Panc1 (cell line): ENCODE data around the gene MAN1A1. TPM values are rescaled to one million over a fixed set of nuclear protein-coding genes. Genes with fewer than 3 reads are reported as not detected.

Experiments
- ATAC-seq: fragments of 200-7000 bp; cut with Tn5 transposase; 2 replicates; pipeline ENCODE4 v1.9.1; 2020; ENCODE audit warnings: mild to moderate bottlenecking, moderate library complexity
- BruUV-seq: library from RNA; stranded (reverse); fragments of 400-500 nt; replicated peaks from 2 replicates; lab custom pipeline; 2021; lab: Mats Ljungman, UMichigan
- CTCF ChIA-PET: fragments of 300-600 bp; sonication (Branson Sonifier 250); formaldehyde crosslinking; loops from one replicate; lab custom pipeline; 2022; ENCODE audit warnings: antibody characterized with exemption; lab: Charles Lee
- POLR2A ChIA-PET: fragments of 300-600 bp; sonication (Branson Sonifier 250); formaldehyde crosslinking; loops from one replicate; lab custom pipeline; 2022; ENCODE audit warnings: antibody characterized with exemption; lab: Charles Lee
- DNase-seq: peaks from one replicate; pipeline ENCODE4 v3.0.0-alpha.2; 2010; ENCODE audit warnings: low read depth, low spot score
- H3K27ac ChIP-seq: 2 replicates; pipeline ENCODE4 v1.5.1; 2011; ENCODE audit warnings: mild to moderate bottlenecking, low read length, inconsistent platforms
- H3K27me3 ChIP-seq: fragments of 200-500 bp; sonication (Bioruptor generic); 2 replicates; pipeline ENCODE4 v1.6.0; 2014; ENCODE audit warnings: low read length, inconsistent platforms; ENCODE audit not compliant: control insufficient read depth, insufficient read depth
- H3K36me3 ChIP-seq: fragments of 200-500 bp; sonication (Bioruptor generic); 2 replicates; pipeline ENCODE4 v1.5.1; 2014; ENCODE audit warnings: inconsistent platforms, mild to moderate bottlenecking, low read length, moderate library complexity; ENCODE audit not compliant: control insufficient read depth, insufficient read depth
- H3K4me1 ChIP-seq: 2 replicates; pipeline ENCODE4 v1.5.1; 2011; ENCODE audit warnings: inconsistent platforms, mild to moderate bottlenecking, low read length, moderate library complexity; ENCODE audit not compliant: control insufficient read depth, insufficient read depth
- H3K4me3 ChIP-seq, 2 experiments: 2 replicates each; pipeline ENCODE4 v1.5.1; 2011 to 2012; ENCODE audit warnings: low read depth in 2 of 2, low read length in 2 of 2, mild to moderate bottlenecking in 2 of 2, inconsistent platforms in 1 of 2, moderate library complexity in 1 of 2
- H3K9me3 ChIP-seq: fragments of 200-500 bp; sonication (Bioruptor generic); 2 replicates; pipeline ENCODE4 v1.5.1; 2014; ENCODE audit warnings: low read depth, mild to moderate bottlenecking, inconsistent platforms, low read length, moderate library complexity; ENCODE audit not compliant: control insufficient read depth, insufficient read depth
- CTCF ChIP-seq: fragments of 450-650 bp; IDR thresholded peaks from 2 replicates; pipeline ENCODE4 v1.5.1; 2017; ENCODE audit warnings: mild to moderate bottlenecking
- POLR2AphosphoS5 ChIP-seq: IDR thresholded peaks from 2 replicates; pipeline ENCODE4 v1.6.1; 2012; ENCODE audit warnings: mild to moderate bottlenecking, low read depth, low read length, moderate library complexity
- REST ChIP-seq, 2 experiments: IDR thresholded peaks; 2 replicates each; pipeline ENCODE4 v1.6.1; 2011 to 2012; ENCODE audit warnings: low read depth in 2 of 2, control low read depth in 1 of 2, low read length in 1 of 2, mild to moderate bottlenecking in 1 of 2, moderate library complexity in 1 of 2; ENCODE audit not compliant: insufficient read depth in 1 of 2
- SIN3A ChIP-seq: IDR thresholded peaks from 2 replicates; pipeline ENCODE4 v1.6.1; 2012; ENCODE audit warnings: low read depth, mild to moderate bottlenecking, low read length, moderate library complexity, borderline replicate concordance; ENCODE audit not compliant: insufficient read depth
- TCF7L2 ChIP-seq: IDR thresholded peaks from 2 replicates; pipeline ENCODE4 v1.6.1; 2011; ENCODE audit warnings: mild to moderate bottlenecking, low read depth, low read length, inconsistent platforms
- in situ Hi-C: cut with HindIII; loops from 2 replicates; pipeline ENCODE4 v1.10.0; 2016; ENCODE audit warnings: low sequenced_read_pairs, low pct_unique_long_range_greater_than_20kb
- intact Hi-C: fragments of 100-400 bp; cut with micrococcal nuclease; formaldehyde crosslinking; loops from one replicate; pipeline ENCODE4 v1.10.0; 2022; ENCODE audit not compliant: unreplicated experiment
- total RNA-seq: library from RNA; stranded (reverse); gene quantifications from one replicate; pipeline ENCODE4 v1.2.1, GENCODE V29; 2021; ENCODE audit not compliant: unreplicated experiment

Gene MAN1A1
- total RNA-seq, 1 experiment from 2014 or later = 3.2 TPM

GRCh38 chr6:119340796-119341487 lies 8.6 kb downstream of the MAN1A1 start:
- Histone ChIP-seq H3K9me3 (no peaks in the 10 kb centered on the region), H3K4me1 (no peaks in the 10 kb centered on the region), H3K27me3 (peaks cover 10% of the 10 kb centered on the region; the same call in 1 of the 2 replicates), H3K36me3 (no peaks in the 10 kb centered on the region), H3K27ac (no peak overlapping the region), H3K4me3 (no peak overlapping the region)
- BruUV-seq = no TSS peak
- DNase-seq (no peak), ATAC-seq (no peak)
- no peak for TF ChIP-seq REST (IDR thresholded peaks at IDR 0.05; ENCODE audit: insufficient read depth in 1 of 2, low read depth in 2 of 2, low read length in 1 of 2)
- TF ChIP-seq POLR2AphosphoS5 = no peak
- TF ChIP-seq SIN3A = no peak
- no peak for TF ChIP-seq CTCF
- no peak for TF ChIP-seq TCF7L2
- ChIA-PET CTCF (interaction anchor here (0.6 kb wide), 1 partner anchor 193 kb away, joined by 4 read pairs; no protein-coding TSS in a partner anchor), POLR2A (no interaction called here)
- intact Hi-C loops = no loop called here
- in situ Hi-C loops = no loop called here

DNA sequence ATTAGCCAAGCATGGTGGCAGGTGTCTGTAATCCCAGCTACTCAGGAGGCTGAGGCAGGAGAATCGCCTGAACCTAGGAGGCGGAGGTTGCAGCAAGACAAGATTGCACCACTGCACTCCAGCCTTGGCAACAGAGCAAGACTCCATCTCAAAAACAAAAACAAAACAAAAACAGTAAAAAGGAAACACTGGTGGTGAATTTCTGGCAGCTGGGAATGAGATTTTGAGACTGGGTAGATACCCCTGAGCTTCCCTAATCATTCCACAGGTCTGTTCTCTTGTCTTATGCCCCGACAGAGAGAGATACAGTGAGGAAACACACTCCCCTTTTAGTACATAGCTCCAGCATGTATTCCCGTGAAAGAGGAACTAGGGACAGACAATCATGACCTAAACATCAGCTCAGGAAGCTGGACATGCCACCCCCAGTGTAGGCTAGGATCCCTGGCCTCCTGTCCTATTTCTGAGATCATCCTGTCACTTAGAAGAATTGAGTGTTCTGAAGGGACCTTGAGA lies 9.6 kb downstream of the MAN1A1 start:
- ChIA-PET POLR2A (no interaction called here), CTCF (no interaction called here)
- peaks cover 6% of the 10 kb centered on the region; the same call in 1 of the 2 replicates for H3K27me3 ChIP-seq
- ATAC-seq (no peak), DNase-seq (no peak)
- H3K4me3 ChIP-seq = no peak overlapping the region
- TF ChIP-seq TCF7L2 (no peak), POLR2AphosphoS5 (no peak), REST (IDR thresholded peaks at IDR 0.05; ENCODE audit: insufficient read depth in 1 of 2, low read depth in 2 of 2, low read length in 1 of 2) (no peak), SIN3A (no peak), CTCF (no peak)
- H3K27ac ChIP-seq = no peak overlapping the region
- BruUV-seq = no TSS peak
- intact Hi-C loops = no loop called here
- H3K36me3 ChIP-seq = no peaks in the 10 kb centered on the region
- no peaks in the 10 kb centered on the region for H3K9me3 ChIP-seq
- in situ Hi-C loops = no loop called here
- H3K4me1 ChIP-seq = no peaks in the 10 kb centered on the region
